ENCODE measurements around the gene CDH23. TPM values are rescaled to one million over a fixed set of nuclear protein-coding genes. Genes with fewer than 3 reads are reported as not detected.

CDH23 gene
- total RNA-seq, 6 donors from 2014 or later: 4.7 to 29.3 (median 10.4) TPM

DNA sequence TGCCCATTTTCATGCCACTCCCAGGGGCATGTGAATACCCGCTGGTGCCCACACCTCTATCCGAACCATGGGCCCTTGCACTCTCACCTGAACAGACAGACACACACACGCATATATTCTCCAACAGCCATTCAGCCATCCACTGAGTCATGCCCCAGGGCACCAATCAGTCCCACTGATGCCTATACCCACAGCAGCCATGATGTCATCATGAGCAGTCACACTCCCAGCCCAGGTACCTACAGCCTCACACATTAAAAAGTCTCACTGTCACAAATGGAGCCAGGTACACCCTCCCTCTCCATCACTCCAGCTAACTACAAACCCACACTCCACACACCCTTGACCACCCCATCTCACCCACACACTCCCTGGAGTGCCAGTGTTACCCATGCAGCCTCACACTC, 364.4 kb downstream of the CDH23 start:
- Histone ChIP-seq H3K27me3 (no peaks in the 10 kb centered on the region), H3K36me3 (peaks cover 2 to 66% (median 18%) of the 10 kb centered on the region in 4 donors), H3K4me1 (peaks cover 68 to 85% (median 82%) of the 10 kb centered on the region in 4 donors), H3K9me3 (no peaks in the 10 kb centered on the region), H3K27ac (peak overlapping the region in 3 of 4 donors; percentile 18 to 41 (median 27)), H3K4me3 (no peak overlapping the region)
- ATAC-seq (ENCODE audit: low FRiP score in 2 of 2): no peak
- no peak for TF ChIP-seq POLR2AphosphoS5 (IDR thresholded peaks at IDR 0.05)
- TF ChIP-seq EP300 (IDR thresholded peaks at IDR 0.05): no peak
- TF ChIP-seq, protein P1, sequence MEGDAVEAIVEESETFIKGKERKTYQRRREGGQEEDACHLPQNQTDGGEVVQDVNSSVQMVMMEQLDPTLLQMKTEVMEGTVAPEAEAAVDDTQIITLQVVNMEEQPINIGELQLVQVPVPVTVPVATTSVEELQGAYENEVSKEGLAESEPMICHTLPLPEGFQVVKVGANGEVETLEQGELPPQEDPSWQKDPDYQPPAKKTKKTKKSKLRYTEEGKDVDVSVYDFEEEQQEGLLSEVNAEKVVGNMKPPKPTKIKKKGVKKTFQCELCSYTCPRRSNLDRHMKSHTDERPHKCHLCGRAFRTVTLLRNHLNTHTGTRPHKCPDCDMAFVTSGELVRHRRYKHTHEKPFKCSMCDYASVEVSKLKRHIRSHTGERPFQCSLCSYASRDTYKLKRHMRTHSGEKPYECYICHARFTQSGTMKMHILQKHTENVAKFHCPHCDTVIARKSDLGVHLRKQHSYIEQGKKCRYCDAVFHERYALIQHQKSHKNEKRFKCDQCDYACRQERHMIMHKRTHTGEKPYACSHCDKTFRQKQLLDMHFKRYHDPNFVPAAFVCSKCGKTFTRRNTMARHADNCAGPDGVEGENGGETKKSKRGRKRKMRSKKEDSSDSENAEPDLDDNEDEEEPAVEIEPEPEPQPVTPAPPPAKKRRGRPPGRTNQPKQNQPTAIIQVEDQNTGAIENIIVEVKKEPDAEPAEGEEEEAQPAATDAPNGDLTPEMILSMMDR (IDR thresholded peaks at IDR 0.05): no peak
- TF ChIP-seq POLR2A (IDR thresholded peaks at IDR 0.05): no peak
- 92 to 94% methylated on average over 3 of the region's 3 CpGs for WGBS, 2 donors
- DNase-seq: no peak

DNA sequence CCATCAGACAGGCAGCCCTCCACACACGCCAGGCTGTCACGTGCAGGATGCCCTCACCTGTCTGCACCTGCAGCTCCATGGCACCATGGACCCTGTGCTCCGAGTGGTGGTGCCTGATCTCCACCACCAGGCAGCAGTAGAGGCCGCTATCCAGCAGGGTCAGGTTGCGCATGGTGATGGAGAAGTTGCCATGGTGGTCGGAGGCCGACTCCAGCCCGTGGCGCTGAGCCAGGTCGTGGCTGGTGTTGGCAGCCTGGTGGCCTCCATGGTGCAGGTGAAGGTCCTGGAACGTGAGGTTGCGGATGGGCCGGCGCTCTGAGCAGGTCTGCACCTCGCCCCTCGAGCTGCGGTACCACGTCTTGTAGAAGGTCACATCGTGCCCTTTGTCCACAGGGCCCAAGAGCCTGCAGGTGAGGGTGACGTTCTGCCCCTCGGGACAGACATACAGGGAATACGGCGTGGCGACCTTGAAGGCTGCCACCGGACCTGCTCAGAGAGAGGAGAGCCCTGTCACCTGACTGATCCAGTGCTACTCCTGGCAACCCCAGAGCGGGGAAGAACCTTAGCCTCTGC, 364.9 kb downstream of the CDH23 start:
- Histone ChIP-seq H3K4me1 (peaks cover 68 to 87% (median 82%) of the 10 kb centered on the region in 4 donors), H3K27me3 (no peaks in the 10 kb centered on the region), H3K36me3 (peaks cover 2 to 64% (median 18%) of the 10 kb centered on the region in 4 donors), H3K4me3 (no peak overlapping the region), H3K27ac (peak overlapping the region in 3 of 4 donors; percentile 18 to 41 (median 27)), H3K9me3 (no peaks in the 10 kb centered on the region)
- ATAC-seq (ENCODE audit: low FRiP score in 2 of 2) (no peak), DNase-seq (peak in 1 of 2 donors; percentile 82)
- TF ChIP-seq POLR2AphosphoS5 (IDR thresholded peaks at IDR 0.05): no peak
- TF ChIP-seq, protein P1 (IDR thresholded peaks at IDR 0.05): peak in 1 of 6 experiments; percentile 8
- 73 to 91% methylated on average over 7 to 22 of the region's 26 CpGs for WGBS, 2 donors

DNA sequence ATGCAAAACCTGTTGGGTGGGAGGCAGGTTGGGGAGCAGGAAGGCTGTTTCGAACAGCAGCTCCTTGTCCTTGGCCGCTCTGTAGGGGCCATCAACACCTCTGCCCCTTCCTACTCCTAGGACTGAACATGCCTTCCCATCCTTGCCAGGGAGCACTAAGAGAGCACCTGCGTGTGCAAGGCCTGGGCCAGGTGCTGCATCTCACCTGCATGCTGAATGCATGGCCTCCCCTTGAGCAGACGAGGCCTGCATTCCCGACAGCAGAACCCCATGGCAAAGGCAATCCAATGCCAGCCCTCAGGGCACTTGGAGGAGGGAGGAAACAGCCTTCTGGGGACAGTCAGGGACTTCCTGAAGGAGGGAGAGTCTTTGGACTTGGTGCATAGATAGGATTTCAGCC, 365.6 kb downstream of the CDH23 start:
- H3K27ac ChIP-seq: peak overlapping the region in 3 of 4 donors; percentile 18 to 96 (median 41)
- ATAC-seq (ENCODE audit: low FRiP score in 2 of 2): no peak
- no peaks in the 10 kb centered on the region for H3K9me3 ChIP-seq
- 84% methylated on average over 5 of the region's 5 CpGs; no CpG with 5 or more reads in 1 of the 2 donors for WGBS, 2 donors
- no peak overlapping the region for H3K4me3 ChIP-seq
- H3K27me3 ChIP-seq: no peaks in the 10 kb centered on the region
- peaks cover 2 to 59% (median 18%) of the 10 kb centered on the region in 4 donors for H3K36me3 ChIP-seq
- TF ChIP-seq, protein P1 (IDR thresholded peaks at IDR 0.05): no peak
- TF ChIP-seq EP300 (IDR thresholded peaks at IDR 0.05) (no peak), POLR2A (IDR thresholded peaks at IDR 0.05) (no peak), POLR2AphosphoS5 (IDR thresholded peaks at IDR 0.05) (no peak)
- no peak for DNase-seq
- H3K4me1 ChIP-seq: peaks cover 70 to 87% (median 82%) of the 10 kb centered on the region in 4 donors

DNA sequence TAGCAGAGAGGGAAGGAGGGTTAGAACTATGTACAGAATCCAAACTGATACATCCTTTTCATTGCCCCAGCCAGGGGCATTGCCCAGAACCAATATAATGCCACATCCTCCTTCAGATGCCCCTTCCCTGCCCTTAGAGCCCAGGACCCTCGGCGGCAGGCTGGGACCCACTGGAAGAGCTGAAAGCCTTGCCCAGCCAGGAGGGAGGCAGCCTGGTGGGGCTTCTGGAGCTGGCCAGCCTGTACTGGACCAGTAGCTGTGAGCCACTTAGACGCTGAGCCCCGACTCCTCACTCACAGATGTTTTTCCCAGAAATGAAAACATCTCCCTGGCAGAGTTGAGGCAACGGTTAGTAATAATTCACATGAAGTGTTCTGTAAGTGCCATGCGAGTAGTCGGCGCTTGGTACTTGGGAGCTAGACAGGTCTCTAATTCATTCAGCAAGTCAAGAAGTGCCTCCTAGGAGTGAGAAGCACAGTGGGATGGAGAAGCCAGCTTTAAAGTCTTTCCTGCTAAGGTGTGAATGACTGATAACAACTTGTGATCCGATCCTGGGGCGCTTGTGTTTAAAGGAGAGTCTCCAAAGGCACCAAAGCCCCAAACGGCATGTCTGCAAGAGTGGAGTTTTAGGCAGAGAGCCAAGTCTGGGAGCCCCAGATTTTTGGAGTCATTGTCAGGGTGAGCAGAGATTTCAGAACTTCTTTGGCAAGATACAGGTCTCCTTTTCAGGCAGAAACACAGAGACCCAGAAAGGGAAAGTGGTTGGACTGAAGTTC, 366.8 kb downstream of the CDH23 start:
- Histone ChIP-seq H3K4me1 (peaks cover 75 to 89% (median 82%) of the 10 kb centered on the region in 4 donors), H3K27me3 (no peaks in the 10 kb centered on the region), H3K4me3 (no peak overlapping the region), H3K9me3 (no peaks in the 10 kb centered on the region), H3K27ac (peak overlapping the region; percentile 88 to 97 (median 96)), H3K36me3 (peaks cover 2 to 50% (median 15%) of the 10 kb centered on the region in 4 donors)
- 64 to 72% methylated on average over 9 to 11 of the region's 11 CpGs for WGBS, 2 donors
- no peak for TF ChIP-seq POLR2A (IDR thresholded peaks at IDR 0.05)
- TF ChIP-seq POLR2AphosphoS5 (IDR thresholded peaks at IDR 0.05): peak in 1 of 2 donors; percentile 7
- DNase-seq (no peak), ATAC-seq (ENCODE audit: low FRiP score in 2 of 2) (no peak)

DNA sequence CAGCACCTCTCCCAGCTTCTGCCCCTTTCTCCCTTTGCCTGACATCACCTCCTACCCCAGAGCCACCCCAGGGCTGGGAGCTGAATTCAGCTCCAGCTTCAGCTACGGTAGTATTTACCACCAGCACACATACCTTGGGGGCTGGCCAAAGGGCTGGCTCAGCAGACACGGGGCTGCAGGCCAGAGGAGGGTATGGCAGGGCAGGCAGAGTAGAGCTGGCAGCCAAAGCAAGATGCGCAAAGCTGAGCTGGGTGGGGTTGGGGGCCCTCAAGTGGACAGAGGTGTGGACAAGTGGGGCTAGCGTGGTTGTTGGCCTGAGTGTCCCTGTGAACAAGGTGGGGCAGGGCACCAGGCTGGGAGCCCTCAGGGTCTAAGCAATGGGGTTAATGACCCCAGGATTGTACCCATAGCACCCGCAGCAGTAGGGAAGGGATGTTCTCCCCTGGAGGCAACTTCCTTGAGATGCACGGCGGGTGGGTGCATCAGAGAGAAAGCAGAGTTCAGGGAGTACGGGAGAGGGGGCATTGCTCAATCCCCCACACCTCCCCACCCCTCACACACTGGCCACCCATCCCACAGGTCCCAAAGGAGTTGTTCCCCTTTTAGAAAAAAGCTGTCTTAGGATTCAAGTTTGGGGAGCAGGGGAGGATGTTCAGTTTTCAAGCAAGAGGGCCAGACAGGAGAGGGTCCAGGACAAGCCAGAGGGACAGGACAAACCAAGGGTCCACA, 368.6 kb downstream of the CDH23 start:
- Histone ChIP-seq H3K27ac (peak overlapping the region; percentile 88 to 97 (median 96)), H3K27me3 (no peaks in the 10 kb centered on the region), H3K9me3 (no peaks in the 10 kb centered on the region), H3K4me1 (peaks cover 88 to 97% (median 93%) of the 10 kb centered on the region in 4 donors), H3K4me3 (no peak overlapping the region), H3K36me3 (peaks cover 2 to 44% (median 10%) of the 10 kb centered on the region in 4 donors)
- DNase-seq (no peak), ATAC-seq (ENCODE audit: low FRiP score in 2 of 2) (no peak)
- no peak for TF ChIP-seq EP300 (IDR thresholded peaks at IDR 0.05)
- TF ChIP-seq POLR2A (IDR thresholded peaks at IDR 0.05): no peak
- no peak for TF ChIP-seq POLR2AphosphoS5 (IDR thresholded peaks at IDR 0.05)
- TF ChIP-seq, protein P1 (IDR thresholded peaks at IDR 0.05): peak in 2 of 6 experiments; percentile 16 to 25
- 46 to 59% methylated on average over 6 to 8 of the region's 8 CpGs for WGBS, 2 donors

Measured in upper lobe of left lung (tissue), 6 donors.